Neural cell (in vitro differentiated cells): ENCODE data around the gene TEX38. TPM values are rescaled to one million over a fixed set of nuclear protein-coding genes. Genes with fewer than 3 reads are reported as not detected.
A peak's percentile ranks its signal among the peaks of the same experiment; 100 is the strongest.

ENCODE experiments used
- H2AFZ ChIP-seq: fragments of 200-600, 300-800 bp; sonication (generic), shearing (Covaris generic); 2 replicates; pipeline ENCODE4 v1.6.0; 2014; ENCODE audit warnings: low read depth, mild to moderate bottlenecking, antibody characterized with exemption, low read length, moderate library complexity
- H3F3A ChIP-seq: fragments of 200-600 bp; shearing (Covaris generic); 2 replicates; pipeline ENCODE4 v1.6.1; 2016; ENCODE audit warnings: mild to moderate bottlenecking, moderate library complexity, mixed read lengths, antibody characterized with exemption, low read length; ENCODE audit not compliant: insufficient read depth, poor library complexity, severe bottlenecking
- H3K27ac ChIP-seq: fragments of 200-600, 300-800 bp; sonication (generic), shearing (Covaris generic); 2 replicates; pipeline ENCODE4 v1.5.1; 2014; ENCODE audit warnings: mild to moderate bottlenecking, low read length, moderate library complexity
- H3K27me3 ChIP-seq: fragments of 300-800, 200-600 bp; sonication (generic), shearing (Covaris generic); 2 replicates; pipeline ENCODE4 v1.6.0; 2014; ENCODE audit warnings: mild to moderate bottlenecking, low read depth, low read length, moderate library complexity; ENCODE audit not compliant: insufficient read depth
- H3K36me3 ChIP-seq: fragments of 300-800, 200-600 bp; sonication (generic), shearing (Covaris generic); 2 replicates; pipeline ENCODE4 v1.5.1; 2014; ENCODE audit warnings: mild to moderate bottlenecking, antibody characterized with exemption, low read length, moderate library complexity; ENCODE audit not compliant: insufficient read depth
- H3K4me2 ChIP-seq: fragments of 300-800, 200-600 bp; sonication (generic), shearing (Covaris generic); 2 replicates; pipeline ENCODE4 v1.6.0; 2014; ENCODE audit warnings: mild to moderate bottlenecking, low read length
- H3K4me3 ChIP-seq: fragments of 300-800, 200-600 bp; sonication (generic), shearing (Covaris generic); 2 replicates; pipeline ENCODE4 v1.5.1; 2014; ENCODE audit warnings: mild to moderate bottlenecking, low read length, moderate library complexity
- H3K79me2 ChIP-seq: fragments of 200-600 bp; shearing (Covaris generic); replicated peaks from 2 replicates; pipeline ENCODE4 v1.6.0; 2014; ENCODE audit warnings: mild to moderate bottlenecking, low read length, moderate library complexity; ENCODE audit not compliant: insufficient read depth
- H3K9ac ChIP-seq: fragments of 300-800, 200-600 bp; sonication (generic), shearing (Covaris generic); 2 replicates; pipeline ENCODE4 v1.6.1; 2016; ENCODE audit warnings: mild to moderate bottlenecking, low read length, mixed read lengths
- H3K9me2 ChIP-seq: fragments of 200-600 bp; shearing (Covaris generic); 2 replicates; pipeline ENCODE4 v1.6.1; 2016; ENCODE audit warnings: mild to moderate bottlenecking, low read length, mixed read lengths; ENCODE audit not compliant: insufficient read depth
- H3K9me3 ChIP-seq: fragments of 200-600, 300-800 bp; sonication (generic), shearing (Covaris generic); 2 replicates; pipeline ENCODE4 v1.6.1; 2016; ENCODE audit warnings: mild to moderate bottlenecking, mixed run types, low read length, moderate library complexity, mixed read lengths
- H4K20me1 ChIP-seq: fragments of 200-600 bp; shearing (Covaris generic); 2 replicates; pipeline ENCODE4 v1.6.1; 2016; ENCODE audit warnings: mild to moderate bottlenecking, mixed run types; ENCODE audit not compliant: insufficient read depth
- EP300 ChIP-seq: fragments of 450-650 bp; conservative IDR thresholded peaks from 2 replicates; pipeline ENCODE4 v1.6.1; 2014; ENCODE audit warnings: antibody characterized with exemption, mild to moderate bottlenecking, moderate library complexity; ENCODE audit not compliant: poor library complexity, severe bottlenecking
- EZH2 ChIP-seq: fragments of 200-600, 300-800 bp; shearing (Covaris generic), sonication (generic); IDR thresholded peaks from 2 replicates; pipeline ENCODE4 v1.6.1; 2014; ENCODE audit warnings: antibody characterized with exemption, low read length, borderline replicate concordance, mild to moderate bottlenecking; ENCODE audit not compliant: insufficient read depth, poor library complexity, severe bottlenecking
- MXI1 ChIP-seq: fragments of 450-650 bp; conservative IDR thresholded peaks from 2 replicates; pipeline ENCODE4 v1.6.1; 2014; ENCODE audit warnings: antibody characterized with exemption, mild to moderate bottlenecking; ENCODE audit not compliant: poor library complexity, severe bottlenecking
- POLR2AphosphoS5 ChIP-seq: IDR thresholded peaks from 2 replicates; pipeline ENCODE4 v1.6.1; 2012
- RAD21 ChIP-seq: fragments of 450-650 bp; conservative IDR thresholded peaks from 2 replicates; pipeline ENCODE4 v1.6.1; 2014; ENCODE audit warnings: antibody characterized with exemption, mild to moderate bottlenecking, moderate library complexity
- SMC3 ChIP-seq: fragments of 450-650 bp; conservative IDR thresholded peaks from 2 replicates; pipeline ENCODE4 v1.6.1; 2014; ENCODE audit warnings: antibody characterized with exemption, mild to moderate bottlenecking, moderate library complexity; ENCODE audit not compliant: poor library complexity
- TAF1 ChIP-seq: IDR thresholded peaks from 2 replicates; pipeline ENCODE4 v1.6.1; 2012; ENCODE audit warnings: low read depth
- polyA plus RNA-seq: library from polyadenylated mRNA; depleted of rRNA; stranded (reverse); fragments of >200 nt; gene quantifications from 2 replicates; pipeline ENCODE4 v1.2.3, GENCODE V29; 2014
- TF ChIP-seq, protein P1 (sequence below): fragments of 450-650 bp; IDR thresholded peaks from 2 replicates; pipeline ENCODE4 v1.5.1; 2014; ENCODE audit warnings: antibody characterized with exemption, mild to moderate bottlenecking, moderate library complexity; ENCODE audit not compliant: poor library complexity, severe bottlenecking
- TF ChIP-seq, protein P2 (sequence below): IDR thresholded peaks from 2 replicates; pipeline ENCODE4 v1.6.1; 2012; ENCODE audit warnings: borderline replicate concordance

The TEX38 gene
- polyA plus RNA-seq, 1 donor from 2014 or later = not detected

DNA sequence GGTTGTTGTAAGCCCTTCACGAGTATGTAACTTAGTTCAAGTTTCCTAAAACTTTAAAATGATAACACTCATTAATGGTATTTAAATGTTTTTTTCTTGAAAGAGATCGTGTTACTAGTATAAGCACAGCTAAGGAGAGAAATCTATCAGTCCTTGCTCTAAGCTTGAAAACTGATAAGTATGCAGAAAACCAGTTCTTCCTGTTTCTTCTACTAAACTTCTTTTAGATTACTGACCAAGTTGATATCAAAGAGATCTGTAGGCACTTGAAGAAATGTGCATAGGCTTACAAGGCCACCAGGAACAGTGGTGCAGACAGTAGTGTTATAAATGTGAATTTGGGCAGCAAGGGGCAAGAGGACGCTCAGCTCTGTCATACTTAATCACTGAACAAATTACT, 43.3 kb downstream of the TEX38 start:
- H3K4me2 ChIP-seq = no peak overlapping the region
- H3K4me3 ChIP-seq = no peak overlapping the region
- H3K9ac ChIP-seq = no peak overlapping the region
- no peaks in the 10 kb centered on the region for H4K20me1 ChIP-seq
- H3K79me2 ChIP-seq = peaks cover 11% of the 10 kb centered on the region
- no peaks in the 10 kb centered on the region for H3K9me2 ChIP-seq
- no peaks in the 10 kb centered on the region for H3K27me3 ChIP-seq
- no peaks in the 10 kb centered on the region for H3K36me3 ChIP-seq
- H3F3A ChIP-seq = no peaks in the 10 kb centered on the region
- H3K27ac ChIP-seq = no peak overlapping the region
- H3K9me3 ChIP-seq = no peaks in the 10 kb centered on the region
- H2AFZ ChIP-seq = no peak overlapping the region
- TF ChIP-seq RAD21 (no peak), SMC3 (no peak), TAF1 (no peak), EZH2 (no peak), POLR2AphosphoS5 (no peak), MXI1 (no peak), EP300 (no peak)
- TF ChIP-seq, protein P1, sequence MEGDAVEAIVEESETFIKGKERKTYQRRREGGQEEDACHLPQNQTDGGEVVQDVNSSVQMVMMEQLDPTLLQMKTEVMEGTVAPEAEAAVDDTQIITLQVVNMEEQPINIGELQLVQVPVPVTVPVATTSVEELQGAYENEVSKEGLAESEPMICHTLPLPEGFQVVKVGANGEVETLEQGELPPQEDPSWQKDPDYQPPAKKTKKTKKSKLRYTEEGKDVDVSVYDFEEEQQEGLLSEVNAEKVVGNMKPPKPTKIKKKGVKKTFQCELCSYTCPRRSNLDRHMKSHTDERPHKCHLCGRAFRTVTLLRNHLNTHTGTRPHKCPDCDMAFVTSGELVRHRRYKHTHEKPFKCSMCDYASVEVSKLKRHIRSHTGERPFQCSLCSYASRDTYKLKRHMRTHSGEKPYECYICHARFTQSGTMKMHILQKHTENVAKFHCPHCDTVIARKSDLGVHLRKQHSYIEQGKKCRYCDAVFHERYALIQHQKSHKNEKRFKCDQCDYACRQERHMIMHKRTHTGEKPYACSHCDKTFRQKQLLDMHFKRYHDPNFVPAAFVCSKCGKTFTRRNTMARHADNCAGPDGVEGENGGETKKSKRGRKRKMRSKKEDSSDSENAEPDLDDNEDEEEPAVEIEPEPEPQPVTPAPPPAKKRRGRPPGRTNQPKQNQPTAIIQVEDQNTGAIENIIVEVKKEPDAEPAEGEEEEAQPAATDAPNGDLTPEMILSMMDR = no peak
- TF ChIP-seq, protein P2, sequence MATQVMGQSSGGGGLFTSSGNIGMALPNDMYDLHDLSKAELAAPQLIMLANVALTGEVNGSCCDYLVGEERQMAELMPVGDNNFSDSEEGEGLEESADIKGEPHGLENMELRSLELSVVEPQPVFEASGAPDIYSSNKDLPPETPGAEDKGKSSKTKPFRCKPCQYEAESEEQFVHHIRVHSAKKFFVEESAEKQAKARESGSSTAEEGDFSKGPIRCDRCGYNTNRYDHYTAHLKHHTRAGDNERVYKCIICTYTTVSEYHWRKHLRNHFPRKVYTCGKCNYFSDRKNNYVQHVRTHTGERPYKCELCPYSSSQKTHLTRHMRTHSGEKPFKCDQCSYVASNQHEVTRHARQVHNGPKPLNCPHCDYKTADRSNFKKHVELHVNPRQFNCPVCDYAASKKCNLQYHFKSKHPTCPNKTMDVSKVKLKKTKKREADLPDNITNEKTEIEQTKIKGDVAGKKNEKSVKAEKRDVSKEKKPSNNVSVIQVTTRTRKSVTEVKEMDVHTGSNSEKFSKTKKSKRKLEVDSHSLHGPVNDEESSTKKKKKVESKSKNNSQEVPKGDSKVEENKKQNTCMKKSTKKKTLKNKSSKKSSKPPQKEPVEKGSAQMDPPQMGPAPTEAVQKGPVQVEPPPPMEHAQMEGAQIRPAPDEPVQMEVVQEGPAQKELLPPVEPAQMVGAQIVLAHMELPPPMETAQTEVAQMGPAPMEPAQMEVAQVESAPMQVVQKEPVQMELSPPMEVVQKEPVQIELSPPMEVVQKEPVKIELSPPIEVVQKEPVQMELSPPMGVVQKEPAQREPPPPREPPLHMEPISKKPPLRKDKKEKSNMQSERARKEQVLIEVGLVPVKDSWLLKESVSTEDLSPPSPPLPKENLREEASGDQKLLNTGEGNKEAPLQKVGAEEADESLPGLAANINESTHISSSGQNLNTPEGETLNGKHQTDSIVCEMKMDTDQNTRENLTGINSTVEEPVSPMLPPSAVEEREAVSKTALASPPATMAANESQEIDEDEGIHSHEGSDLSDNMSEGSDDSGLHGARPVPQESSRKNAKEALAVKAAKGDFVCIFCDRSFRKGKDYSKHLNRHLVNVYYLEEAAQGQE = no peak

DNA sequence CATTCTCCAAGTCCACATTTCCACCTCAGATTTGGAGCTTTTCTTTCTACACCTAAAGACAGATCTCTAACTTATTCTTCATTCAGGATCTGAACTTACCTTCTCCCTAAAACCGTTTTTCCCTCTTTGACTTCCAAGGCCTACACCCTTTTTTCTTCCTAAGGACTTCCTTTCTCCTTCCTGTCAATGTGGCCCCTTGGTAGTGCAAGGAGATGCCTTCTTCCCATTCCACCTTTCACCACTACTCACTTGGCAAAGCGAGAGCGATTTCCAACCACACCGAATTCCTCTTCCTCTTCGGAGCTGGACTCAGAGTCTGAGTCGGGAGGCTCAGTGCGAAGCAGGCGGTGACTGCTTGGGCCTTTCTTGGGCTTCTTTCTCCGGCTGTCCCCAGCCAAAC, 46.0 kb downstream of the TEX38 start:
- H3K9me2 ChIP-seq = no peaks in the 10 kb centered on the region
- TF ChIP-seq, protein P1 = no peak
- TF ChIP-seq MXI1 = no peak
- TF ChIP-seq SMC3 = no peak
- TF ChIP-seq EP300 = no peak
- TF ChIP-seq RAD21 = no peak
- no peak for TF ChIP-seq POLR2AphosphoS5
- TF ChIP-seq TAF1 = no peak
- TF ChIP-seq, protein P2 = no peak
- TF ChIP-seq EZH2 = no peak
- peak overlapping the region; percentile 91 for H3K4me2 ChIP-seq
- H3K36me3 ChIP-seq = no peaks in the 10 kb centered on the region
- peak overlapping the region; percentile 97 for H3K4me3 ChIP-seq
- peak overlapping the region; percentile 83 for H3K9ac ChIP-seq
- H2AFZ ChIP-seq = no peak overlapping the region
- H3K27ac ChIP-seq = no peak overlapping the region
- peaks cover 11% of the 10 kb centered on the region for H3K79me2 ChIP-seq
- no peaks in the 10 kb centered on the region for H3K9me3 ChIP-seq
- no peaks in the 10 kb centered on the region for H3F3A ChIP-seq
- H3K27me3 ChIP-seq = no peaks in the 10 kb centered on the region
- no peaks in the 10 kb centered on the region for H4K20me1 ChIP-seq
